ENCODE results near the gene ASZ1.

- TF ChIP-seq CTCF (IDR thresholded peaks at IDR 0.05): no peak
- no peak for TF ChIP-seq POLR2AphosphoS5 (IDR thresholded peaks at IDR 0.05)
- no peak for TF ChIP-seq EP300 (IDR thresholded peaks at IDR 0.05)
- no peak for TF ChIP-seq POLR2A (IDR thresholded peaks at IDR 0.05)
Measured at GRCh38 chr7:117338020-117338419, 89.3 kb downstream of the ASZ1 start.

Measured in sigmoid colon (tissue), 4 donors.